WTC11 (cell line): ENCODE data around the gene NINL. TPM values are rescaled to one million over a fixed set of nuclear protein-coding genes. Genes with fewer than 3 reads are reported as not detected.
"Not testable (repeated sequence)": the region's sequence is repeated elsewhere in the genome, so short reads cannot be mapped to it uniquely, and the experiment has no call there.

Experiments used
- ATAC-seq: fragments of 200-7000 bp; cut with Tn5 transposase; 2 replicates; pipeline ENCODE4 v1.10.0; 2021; ENCODE audit warnings: mild to moderate bottlenecking, moderate library complexity
- CTCF ChIA-PET: fragments of 300-600 bp; sonication (Branson Sonifier 250); formaldehyde crosslinking; loops from one replicate; lab custom pipeline; 2021; ENCODE audit warnings: antibody characterized with exemption; lab: Charles Lee
- POLR2A ChIA-PET: fragments of 350-600 bp; sonication (Branson Sonifier 250); formaldehyde crosslinking; loops from one replicate; lab custom pipeline; 2021; ENCODE audit warnings: antibody characterized with exemption; lab: Charles Lee
- DNase-seq: peaks from one replicate; pipeline ENCODE4 v3.0.0; 2021; ENCODE audit warnings: low spot score
- H3K27ac Mint-ChIP-seq: 2 replicates; pipeline ENCODE4 v1.8.0; 2021; ENCODE audit warnings: mixed read lengths
- H3K27me3 Mint-ChIP-seq: 2 replicates; pipeline ENCODE4 v1.8.0; 2021; ENCODE audit warnings: low read depth, mild to moderate bottlenecking, moderate library complexity, mixed read lengths
- H3K36me3 Mint-ChIP-seq: 2 replicates; pipeline ENCODE4 v1.8.0; 2021; ENCODE audit warnings: mixed read lengths
- H3K4me1 Mint-ChIP-seq: 2 replicates; pipeline ENCODE4 v1.8.0; 2022; ENCODE audit warnings: mixed read lengths
- H3K4me3 Mint-ChIP-seq: 2 replicates; pipeline ENCODE4 v1.8.0; 2021; ENCODE audit warnings: mild to moderate bottlenecking, moderate library complexity, mixed read lengths
- H3K9me3 Mint-ChIP-seq: 2 replicates; pipeline ENCODE4 v1.8.0; 2021; ENCODE audit warnings: mixed read lengths
- CBFB ChIP-seq: sonication (generic); formaldehyde crosslinking; IDR thresholded peaks from 2 replicates; pipeline ENCODE4 v1.8.1; 2022; ENCODE audit warnings: mild to moderate bottlenecking, low read depth, missing genetic modification reagents
- CDX4 ChIP-seq: fragments of 250-450 bp; sonication (Bioruptor Pico); IDR thresholded peaks from 2 replicates; pipeline ENCODE4 v1.9.0; 2021; ENCODE audit warnings: moderate library complexity, mild to moderate bottlenecking, inconsistent platforms, borderline replicate concordance
- FOXP1 ChIP-seq: sonication (generic); formaldehyde crosslinking; IDR thresholded peaks from 2 replicates; pipeline ENCODE4 v1.8.0; 2022; ENCODE audit warnings: missing genetic modification reagents, mild to moderate bottlenecking, moderate library complexity, borderline replicate concordance
- PRDM15 ChIP-seq: sonication (generic); formaldehyde crosslinking; IDR thresholded peaks from 2 replicates; pipeline ENCODE4 v1.8.0; 2022; ENCODE audit warnings: missing genetic modification reagents
- SOX15 ChIP-seq: fragments of 250-450 bp; sonication (Bioruptor Pico); IDR thresholded peaks from 2 replicates; pipeline ENCODE4 v1.9.0; 2021; ENCODE audit warnings: mild to moderate bottlenecking
- total RNA-seq: library from RNA; stranded (reverse); gene quantifications from 3 replicates; pipeline ENCODE4 v1.2.3, GENCODE V29; 2021
- TF ChIP-seq, protein P1 (sequence below): sonication (generic); formaldehyde crosslinking; IDR thresholded peaks from 2 replicates; pipeline ENCODE4 v1.8.1; 2023; ENCODE audit warnings: mild to moderate bottlenecking, missing genetic modification reagents, moderate library complexity
- TF ChIP-seq, protein P2 (sequence below): sonication (generic); formaldehyde crosslinking; IDR thresholded peaks from 2 replicates; pipeline ENCODE4 v1.8.1; 2022; ENCODE audit warnings: low read depth, missing genetic modification reagents, borderline replicate concordance
- TF ChIP-seq, protein P3 (sequence below): fragments of 250-450 bp; sonication (Bioruptor Pico); IDR thresholded peaks from 2 replicates; pipeline ENCODE4 v1.8.0; 2021; ENCODE audit warnings: mild to moderate bottlenecking

Gene NINL
- total RNA-seq, 1 experiment from 2014 or later: 36.0 TPM

- Mint-ChIP-seq H3K27me3 (no peaks in the 10 kb centered on the region), H3K36me3 (peaks cover 42% of the 10 kb centered on the region), H3K4me3 (no peak overlapping the region), H3K4me1 (no peaks in the 10 kb centered on the region), H3K9me3 (no peaks in the 10 kb centered on the region), H3K27ac (no peak overlapping the region)
- ATAC-seq: no peak
- TF ChIP-seq FOXP1 (CRISPR knock-in tag): no peak
- no peak for TF ChIP-seq SOX15
- DNase-seq: no peak
- CTCF ChIA-PET: no interaction called here
- POLR2A ChIA-PET: no interaction called here
Observed at GRCh38 chr20:25504366-25505135, 80.8 kb downstream of the NINL start.

DNA sequence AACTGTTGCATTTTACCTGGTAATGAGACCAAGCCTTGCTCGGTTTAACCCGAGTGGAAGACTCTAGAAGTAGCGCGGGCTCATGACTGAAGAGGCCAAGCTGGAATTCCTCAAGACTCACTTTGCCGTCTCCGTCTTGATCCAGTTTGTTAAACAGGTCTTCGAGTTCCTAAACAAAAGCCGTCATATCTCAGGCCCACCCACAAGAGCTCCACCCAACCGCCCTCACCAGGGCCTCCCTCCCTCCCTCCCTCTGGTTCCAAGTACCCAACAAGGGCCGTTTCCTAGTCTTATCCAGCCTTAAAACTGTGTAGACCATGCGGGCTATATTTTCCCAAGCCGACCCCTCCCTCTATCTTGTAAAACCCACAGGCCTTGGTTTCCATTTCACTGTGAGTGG, 81.4 kb downstream of the NINL start:
- no peak for TF ChIP-seq PRDM15 (CRISPR knock-in tag)
- TF ChIP-seq, all 79 proteins: peak for 0
- Mint-ChIP-seq H3K9me3 (no peaks in the 10 kb centered on the region), H3K36me3 (peaks cover 40% of the 10 kb centered on the region), H3K4me1 (no peaks in the 10 kb centered on the region), H3K4me3 (no peak overlapping the region), H3K27ac (no peak overlapping the region), H3K27me3 (no peaks in the 10 kb centered on the region)
- POLR2A ChIA-PET: no interaction called here
- CTCF ChIA-PET: no interaction called here
- DNase-seq (no peak), ATAC-seq (no peak)

DNA sequence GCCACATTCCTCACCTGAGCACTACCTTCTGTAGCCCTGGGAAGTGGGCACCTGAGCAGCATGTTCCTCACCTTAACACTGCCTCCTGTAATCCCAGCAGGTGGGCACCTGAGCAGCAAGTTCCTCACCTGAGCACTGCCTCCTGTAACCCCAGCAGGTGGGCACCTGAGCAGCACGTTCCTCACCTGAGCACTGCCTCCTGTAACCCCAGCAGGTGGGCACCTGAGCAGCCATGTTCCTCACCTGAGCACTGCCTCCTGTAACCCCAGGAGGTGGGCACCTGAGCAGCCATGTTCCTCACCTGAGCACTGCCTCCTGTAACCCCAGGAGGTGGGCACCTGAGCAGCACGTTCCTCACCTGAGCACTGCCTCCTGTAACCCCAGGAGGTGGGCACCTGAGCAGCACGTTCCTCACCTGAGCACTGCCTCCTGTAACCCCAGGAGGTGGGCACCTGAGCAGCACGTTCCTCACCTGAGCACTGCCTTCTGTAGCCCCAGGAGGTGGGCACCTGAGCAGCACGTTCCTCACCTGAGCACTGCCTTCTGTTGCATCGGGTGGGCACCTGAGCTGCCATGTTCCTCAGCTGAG, 82.2 kb downstream of the NINL start:
- DNase-seq, H3K4me1 Mint-ChIP-seq, POLR2A ChIA-PET: not testable (repeated sequence)

GRCh38 chr20:25500880-25501351, 84.4 kb downstream of the NINL start:
- H3K4me1 Mint-ChIP-seq: no peaks in the 10 kb centered on the region
- no peak overlapping the region for H3K27ac Mint-ChIP-seq
- H3K9me3 Mint-ChIP-seq: no peaks in the 10 kb centered on the region
- TF ChIP-seq CBFB (no peak), CDX4 (CRISPR knock-in tag) (no peak)
- TF ChIP-seq, protein P1, sequence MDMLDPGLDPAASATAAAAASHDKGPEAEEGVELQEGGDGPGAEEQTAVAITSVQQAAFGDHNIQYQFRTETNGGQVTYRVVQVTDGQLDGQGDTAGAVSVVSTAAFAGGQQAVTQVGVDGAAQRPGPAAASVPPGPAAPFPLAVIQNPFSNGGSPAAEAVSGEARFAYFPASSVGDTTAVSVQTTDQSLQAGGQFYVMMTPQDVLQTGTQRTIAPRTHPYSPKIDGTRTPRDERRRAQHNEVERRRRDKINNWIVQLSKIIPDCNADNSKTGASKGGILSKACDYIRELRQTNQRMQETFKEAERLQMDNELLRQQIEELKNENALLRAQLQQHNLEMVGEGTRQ: peak; percentile 50
- TF ChIP-seq, protein P2, sequence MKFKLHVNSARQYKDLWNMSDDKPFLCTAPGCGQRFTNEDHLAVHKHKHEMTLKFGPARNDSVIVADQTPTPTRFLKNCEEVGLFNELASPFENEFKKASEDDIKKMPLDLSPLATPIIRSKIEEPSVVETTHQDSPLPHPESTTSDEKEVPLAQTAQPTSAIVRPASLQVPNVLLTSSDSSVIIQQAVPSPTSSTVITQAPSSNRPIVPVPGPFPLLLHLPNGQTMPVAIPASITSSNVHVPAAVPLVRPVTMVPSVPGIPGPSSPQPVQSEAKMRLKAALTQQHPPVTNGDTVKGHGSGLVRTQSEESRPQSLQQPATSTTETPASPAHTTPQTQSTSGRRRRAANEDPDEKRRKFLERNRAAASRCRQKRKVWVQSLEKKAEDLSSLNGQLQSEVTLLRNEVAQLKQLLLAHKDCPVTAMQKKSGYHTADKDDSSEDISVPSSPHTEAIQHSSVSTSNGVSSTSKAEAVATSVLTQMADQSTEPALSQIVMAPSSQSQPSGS: no peak
- TF ChIP-seq, protein P3, sequence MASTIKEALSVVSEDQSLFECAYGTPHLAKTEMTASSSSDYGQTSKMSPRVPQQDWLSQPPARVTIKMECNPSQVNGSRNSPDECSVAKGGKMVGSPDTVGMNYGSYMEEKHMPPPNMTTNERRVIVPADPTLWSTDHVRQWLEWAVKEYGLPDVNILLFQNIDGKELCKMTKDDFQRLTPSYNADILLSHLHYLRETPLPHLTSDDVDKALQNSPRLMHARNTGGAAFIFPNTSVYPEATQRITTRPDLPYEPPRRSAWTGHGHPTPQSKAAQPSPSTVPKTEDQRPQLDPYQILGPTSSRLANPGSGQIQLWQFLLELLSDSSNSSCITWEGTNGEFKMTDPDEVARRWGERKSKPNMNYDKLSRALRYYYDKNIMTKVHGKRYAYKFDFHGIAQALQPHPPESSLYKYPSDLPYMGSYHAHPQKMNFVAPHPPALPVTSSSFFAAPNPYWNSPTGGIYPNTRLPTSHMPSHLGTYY (CRISPR knock-in tag): no peak
- ChIA-PET CTCF (no interaction called here), POLR2A (no interaction called here)
- H3K36me3 Mint-ChIP-seq: peaks cover 38% of the 10 kb centered on the region
- H3K27me3 Mint-ChIP-seq: no peaks in the 10 kb centered on the region
- no peak for DNase-seq
- ATAC-seq: no peak
- no peak overlapping the region for H3K4me3 Mint-ChIP-seq

More for the DNA sequence above, 82.2 kb downstream of the NINL start:
- H3K4me3 Mint-ChIP-seq, CTCF ChIA-PET, H3K27ac Mint-ChIP-seq, H3K27me3 Mint-ChIP-seq, ATAC-seq, H3K9me3 Mint-ChIP-seq: not testable (repeated sequence)
- peaks cover 40% of the 10 kb centered on the region for H3K36me3 Mint-ChIP-seq
